HG03139 (cell line): ENCODE data around the gene NT5C1B.

Experiments used
- ATAC-seq: cut with Tn5 transposase; IDR thresholded peaks from one replicate; pipeline ENCODE4 v1.9.1; 2021; ENCODE audit not compliant: unreplicated experiment

Gene NT5C1B

GRCh38 chr2:18518116-18519111, 71.0 kb downstream of the NT5C1B start:
- no peak for ATAC-seq

- ATAC-seq: no peak
Observed at GRCh38 chr2:18517386-18517785, 72.0 kb downstream of the NT5C1B start.

- no peak for ATAC-seq
Observed at GRCh38 chr2:18516112-18516511, 73.3 kb downstream of the NT5C1B start.

GRCh38 chr2:18514526-18515461, 74.6 kb downstream of the NT5C1B start:
- ATAC-seq: no peak
